ENCODE measurements around the gene MROH8. TPM values are rescaled to one million over a fixed set of nuclear protein-coding genes. Genes with fewer than 3 reads are reported as not detected.

Gene MROH8
- total RNA-seq: 0.38 and 0.56 TPM in 2 replicates

GRCh38 chr20:37178839-37179682, at the start of gene MROH8, which contains the start of gene RPN2:
MROH8 (minus strand) TSS chr20:37179548.
RPN2 (plus strand) TSS chr20:37179330; CDS start chr20:37179357, 27 bp downstream.

DNA sequence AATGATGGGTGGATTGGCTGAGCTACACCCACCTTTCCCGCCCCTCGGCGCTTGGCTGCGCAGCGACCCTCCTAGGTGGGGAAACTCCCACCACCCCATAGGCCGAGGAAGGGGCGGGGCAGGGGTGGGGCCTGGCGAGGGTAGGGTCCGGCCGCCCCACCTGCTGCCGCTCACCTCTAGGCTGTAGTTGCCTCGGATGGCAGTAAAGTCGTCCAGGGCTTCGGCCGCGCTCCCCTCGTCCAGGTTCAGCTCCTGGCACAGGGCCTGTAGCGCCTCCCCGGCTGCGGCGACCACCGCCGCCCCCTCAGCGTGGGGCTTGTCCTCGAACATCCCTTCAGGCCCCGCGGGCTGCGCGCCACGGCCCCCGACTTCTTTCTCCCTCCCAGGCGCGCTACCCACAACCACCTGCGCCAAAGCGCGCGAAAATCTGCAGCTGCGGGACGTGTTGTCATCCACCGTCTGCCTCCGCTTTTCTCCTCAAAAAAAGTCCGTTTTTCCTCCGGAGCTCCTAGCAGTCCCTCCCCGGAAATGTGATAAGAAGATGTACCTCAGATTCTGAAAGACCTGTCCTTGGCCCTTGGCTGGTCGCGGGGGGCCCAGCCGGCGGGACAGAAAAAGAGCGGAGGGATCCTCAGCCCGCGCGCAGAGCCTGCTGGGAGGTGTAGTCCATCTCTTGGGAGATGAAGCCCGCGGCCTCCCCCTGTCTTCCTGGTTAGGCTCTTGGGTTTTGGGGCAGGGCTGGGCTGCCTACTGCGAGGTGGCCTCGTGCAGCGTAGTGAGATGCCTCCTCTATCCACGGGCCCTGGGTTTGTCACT, 83.5 kb downstream of the MROH8 start, which contains the start of gene RBL1:
Gene RBL1 (minus strand): TSS at position 399 of the 816 bp plus-strand sequence. CDS start 69 bp downstream, at position 330.

Other genes starting within 250 kb of the MROH8 start
- 22.8 and 23.1 TPM in 2 replicates for gene SAMHD1, start 227.8 kb downstream of the MROH8 start, total RNA-seq
- 11.8 and 16.5 TPM in 2 replicates for gene RBL1, start 83.6 kb downstream of the MROH8 start, total RNA-seq
- 202 and 355 TPM in 2 replicates for gene RPN2, start 218 bp downstream of the MROH8 start, total RNA-seq
- not detected in 2 replicates for gene GHRH, start 82.3 kb upstream of the MROH8 start, total RNA-seq
- gene MANBAL, start 110.1 kb upstream of the MROH8 start, total RNA-seq: 16.1 and 21.1 TPM in 2 replicates
- gene SRC, start 166.6 kb upstream of the MROH8 start, total RNA-seq: 7.5 and 11.0 TPM in 2 replicates

All from regular cardiac myocyte (primary cell).